WTC11 (cell line): ENCODE measurements around the gene SORCS2. TPM values are rescaled to one million over a fixed set of nuclear protein-coding genes. Genes with fewer than 3 reads are reported as not detected.

ENCODE experiments used
- ATAC-seq: fragments of 200-7000 bp; cut with Tn5 transposase; 2 replicates; pipeline ENCODE4 v1.10.0; 2021; ENCODE audit warnings: mild to moderate bottlenecking, moderate library complexity
- CTCF ChIA-PET: fragments of 300-600 bp; sonication (Branson Sonifier 250); formaldehyde crosslinking; loops from one replicate; lab custom pipeline; 2021; ENCODE audit warnings: antibody characterized with exemption; lab: Charles Lee
- POLR2A ChIA-PET: fragments of 350-600 bp; sonication (Branson Sonifier 250); formaldehyde crosslinking; loops from one replicate; lab custom pipeline; 2021; ENCODE audit warnings: antibody characterized with exemption; lab: Charles Lee
- DNase-seq: peaks from one replicate; pipeline ENCODE4 v3.0.0; 2021; ENCODE audit warnings: low spot score
- H3K27ac Mint-ChIP-seq: 2 replicates; pipeline ENCODE4 v1.8.0; 2021; ENCODE audit warnings: mixed read lengths
- H3K27me3 Mint-ChIP-seq: 2 replicates; pipeline ENCODE4 v1.8.0; 2021; ENCODE audit warnings: low read depth, mild to moderate bottlenecking, moderate library complexity, mixed read lengths
- H3K36me3 Mint-ChIP-seq: 2 replicates; pipeline ENCODE4 v1.8.0; 2021; ENCODE audit warnings: mixed read lengths
- H3K4me1 Mint-ChIP-seq: 2 replicates; pipeline ENCODE4 v1.8.0; 2022; ENCODE audit warnings: mixed read lengths
- H3K4me3 Mint-ChIP-seq: 2 replicates; pipeline ENCODE4 v1.8.0; 2021; ENCODE audit warnings: mild to moderate bottlenecking, moderate library complexity, mixed read lengths
- H3K9me3 Mint-ChIP-seq: 2 replicates; pipeline ENCODE4 v1.8.0; 2021; ENCODE audit warnings: mixed read lengths
- CREM ChIP-seq: sonication (generic); formaldehyde crosslinking; IDR thresholded peaks from 2 replicates; pipeline ENCODE4 v1.8.1; 2022; ENCODE audit warnings: mild to moderate bottlenecking, missing genetic modification reagents, moderate library complexity
- EMX1 ChIP-seq: fragments of 250-450 bp; sonication (Bioruptor Pico); IDR thresholded peaks from 2 replicates; pipeline ENCODE4 v1.8.0; 2021; ENCODE audit warnings: mild to moderate bottlenecking
- NFATC4 ChIP-seq: fragments of 250-450 bp; sonication (Bioruptor Pico); IDR thresholded peaks from 2 replicates; pipeline ENCODE4 v1.9.0; 2021; ENCODE audit warnings: mild to moderate bottlenecking
- NFE2L1 ChIP-seq: sonication (generic); formaldehyde crosslinking; IDR thresholded peaks from 2 replicates; pipeline ENCODE4 v1.8.1; 2023; ENCODE audit warnings: missing genetic modification reagents
- RELA ChIP-seq: sonication (generic); formaldehyde crosslinking; IDR thresholded peaks from 2 replicates; pipeline ENCODE4 v1.8.1; 2022; ENCODE audit warnings: missing genetic modification reagents, mild to moderate bottlenecking, borderline replicate concordance
- SMAD3 ChIP-seq: sonication (generic); formaldehyde crosslinking; IDR thresholded peaks from 2 replicates; pipeline ENCODE4 v1.8.0; 2022; ENCODE audit warnings: missing genetic modification reagents, mild to moderate bottlenecking, borderline replicate concordance
- TCF7 ChIP-seq: sonication (generic); formaldehyde crosslinking; IDR thresholded peaks from 2 replicates; pipeline ENCODE4 v1.8.0; 2022; ENCODE audit warnings: mild to moderate bottlenecking, low read depth, missing genetic modification reagents, moderate library complexity
- ZMAT4 ChIP-seq: fragments of 250-450 bp; sonication (Bioruptor Pico); IDR thresholded peaks from 2 replicates; pipeline ENCODE4 v1.9.0; 2021; ENCODE audit warnings: mild to moderate bottlenecking
- ZNF138 ChIP-seq: sonication (generic); formaldehyde crosslinking; conservative IDR thresholded peaks from 2 replicates; pipeline ENCODE4 v1.8.1; 2022; ENCODE audit warnings: mild to moderate bottlenecking, moderate library complexity, missing genetic modification reagents
- ZNF232 ChIP-seq: sonication (generic); formaldehyde crosslinking; IDR thresholded peaks from 2 replicates; pipeline ENCODE4 v1.8.0; 2022; ENCODE audit warnings: mild to moderate bottlenecking, missing genetic modification reagents
- ZNF425 ChIP-seq: fragments of 250-450 bp; sonication (Bioruptor Pico); conservative IDR thresholded peaks from 2 replicates; pipeline ENCODE4 v1.9.0; 2021; ENCODE audit warnings: mild to moderate bottlenecking
- total RNA-seq: library from RNA; stranded (reverse); gene quantifications from 3 replicates; pipeline ENCODE4 v1.2.3, GENCODE V29; 2021
- TF ChIP-seq, protein P1 (sequence below): sonication (generic); formaldehyde crosslinking; IDR thresholded peaks from 2 replicates; pipeline ENCODE4 v1.8.1; 2023; ENCODE audit warnings: mild to moderate bottlenecking, missing genetic modification reagents, borderline replicate concordance
- TF ChIP-seq, protein P2 (sequence below): fragments of 250-450 bp; sonication (Bioruptor Pico); IDR thresholded peaks from 2 replicates; pipeline ENCODE4 v1.9.0; 2021; ENCODE audit warnings: moderate library complexity, mild to moderate bottlenecking, inconsistent platforms, borderline replicate concordance
- TF ChIP-seq, protein P3 (sequence below): sonication (generic); formaldehyde crosslinking; conservative IDR thresholded peaks from 2 replicates; pipeline ENCODE4 v1.8.1; 2023; ENCODE audit warnings: mild to moderate bottlenecking, low read depth, missing genetic modification reagents, moderate library complexity

SORCS2 gene
- total RNA-seq, 1 experiment from 2014 or later, result 6.6 TPM

- no peak for ATAC-seq
- H3K27ac Mint-ChIP-seq, result no peak overlapping the region
- CTCF ChIA-PET, result interaction anchor here (1.1 to 2.0 kb wide), 3 partner anchors 35 to 221 kb away, joined by 4 to 7 read pairs (median 5); no protein-coding TSS in a partner anchor
Observed at GRCh38 chr4:7766661-7767345, 574.5 kb downstream of the SORCS2 start.

More at GRCh38 chr4:7766661-7767345, 574.5 kb downstream of the SORCS2 start:
- peaks cover 9% of the 10 kb centered on the region for H3K4me1 Mint-ChIP-seq
- no peak overlapping the region for H3K4me3 Mint-ChIP-seq
- DNase-seq, result no peak
- POLR2A ChIA-PET, result no interaction called here
- H3K27me3 Mint-ChIP-seq, result no peaks in the 10 kb centered on the region
- TF ChIP-seq NFATC4 (CRISPR knock-in tag), result no peak
- TF ChIP-seq TCF7 (CRISPR knock-in tag), result no peak
- TF ChIP-seq RELA (CRISPR knock-in tag), result no peak
- no peak for TF ChIP-seq EMX1 (CRISPR knock-in tag)
- TF ChIP-seq, protein P1, sequence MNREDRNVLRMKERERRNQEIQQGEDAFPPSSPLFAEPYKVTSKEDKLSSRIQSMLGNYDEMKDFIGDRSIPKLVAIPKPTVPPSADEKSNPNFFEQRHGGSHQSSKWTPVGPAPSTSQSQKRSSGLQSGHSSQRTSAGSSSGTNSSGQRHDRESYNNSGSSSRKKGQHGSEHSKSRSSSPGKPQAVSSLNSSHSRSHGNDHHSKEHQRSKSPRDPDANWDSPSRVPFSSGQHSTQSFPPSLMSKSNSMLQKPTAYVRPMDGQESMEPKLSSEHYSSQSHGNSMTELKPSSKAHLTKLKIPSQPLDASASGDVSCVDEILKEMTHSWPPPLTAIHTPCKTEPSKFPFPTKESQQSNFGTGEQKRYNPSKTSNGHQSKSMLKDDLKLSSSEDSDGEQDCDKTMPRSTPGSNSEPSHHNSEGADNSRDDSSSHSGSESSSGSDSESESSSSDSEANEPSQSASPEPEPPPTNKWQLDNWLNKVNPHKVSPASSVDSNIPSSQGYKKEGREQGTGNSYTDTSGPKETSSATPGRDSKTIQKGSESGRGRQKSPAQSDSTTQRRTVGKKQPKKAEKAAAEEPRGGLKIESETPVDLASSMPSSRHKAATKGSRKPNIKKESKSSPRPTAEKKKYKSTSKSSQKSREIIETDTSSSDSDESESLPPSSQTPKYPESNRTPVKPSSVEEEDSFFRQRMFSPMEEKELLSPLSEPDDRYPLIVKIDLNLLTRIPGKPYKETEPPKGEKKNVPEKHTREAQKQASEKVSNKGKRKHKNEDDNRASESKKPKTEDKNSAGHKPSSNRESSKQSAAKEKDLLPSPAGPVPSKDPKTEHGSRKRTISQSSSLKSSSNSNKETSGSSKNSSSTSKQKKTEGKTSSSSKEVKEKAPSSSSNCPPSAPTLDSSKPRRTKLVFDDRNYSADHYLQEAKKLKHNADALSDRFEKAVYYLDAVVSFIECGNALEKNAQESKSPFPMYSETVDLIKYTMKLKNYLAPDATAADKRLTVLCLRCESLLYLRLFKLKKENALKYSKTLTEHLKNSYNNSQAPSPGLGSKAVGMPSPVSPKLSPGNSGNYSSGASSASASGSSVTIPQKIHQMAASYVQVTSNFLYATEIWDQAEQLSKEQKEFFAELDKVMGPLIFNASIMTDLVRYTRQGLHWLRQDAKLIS (CRISPR knock-in tag), result no peak
- TF ChIP-seq, protein P2, sequence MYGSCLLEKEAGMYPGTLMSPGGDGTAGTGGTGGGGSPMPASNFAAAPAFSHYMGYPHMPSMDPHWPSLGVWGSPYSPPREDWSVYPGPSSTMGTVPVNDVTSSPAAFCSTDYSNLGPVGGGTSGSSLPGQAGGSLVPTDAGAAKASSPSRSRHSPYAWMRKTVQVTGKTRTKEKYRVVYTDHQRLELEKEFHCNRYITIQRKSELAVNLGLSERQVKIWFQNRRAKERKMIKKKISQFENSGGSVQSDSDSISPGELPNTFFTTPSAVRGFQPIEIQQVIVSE (CRISPR knock-in tag), result no peak
- TF ChIP-seq ZNF138 (CRISPR knock-in tag), result no peak
- no peak for TF ChIP-seq NFE2L1 (CRISPR knock-in tag)
- no peak for TF ChIP-seq CREM (CRISPR knock-in tag)
- TF ChIP-seq SMAD3, result no peak
- TF ChIP-seq ZNF232 (CRISPR knock-in tag), result no peak
- no peak for TF ChIP-seq ZMAT4 (CRISPR knock-in tag)
- TF ChIP-seq, protein P3, sequence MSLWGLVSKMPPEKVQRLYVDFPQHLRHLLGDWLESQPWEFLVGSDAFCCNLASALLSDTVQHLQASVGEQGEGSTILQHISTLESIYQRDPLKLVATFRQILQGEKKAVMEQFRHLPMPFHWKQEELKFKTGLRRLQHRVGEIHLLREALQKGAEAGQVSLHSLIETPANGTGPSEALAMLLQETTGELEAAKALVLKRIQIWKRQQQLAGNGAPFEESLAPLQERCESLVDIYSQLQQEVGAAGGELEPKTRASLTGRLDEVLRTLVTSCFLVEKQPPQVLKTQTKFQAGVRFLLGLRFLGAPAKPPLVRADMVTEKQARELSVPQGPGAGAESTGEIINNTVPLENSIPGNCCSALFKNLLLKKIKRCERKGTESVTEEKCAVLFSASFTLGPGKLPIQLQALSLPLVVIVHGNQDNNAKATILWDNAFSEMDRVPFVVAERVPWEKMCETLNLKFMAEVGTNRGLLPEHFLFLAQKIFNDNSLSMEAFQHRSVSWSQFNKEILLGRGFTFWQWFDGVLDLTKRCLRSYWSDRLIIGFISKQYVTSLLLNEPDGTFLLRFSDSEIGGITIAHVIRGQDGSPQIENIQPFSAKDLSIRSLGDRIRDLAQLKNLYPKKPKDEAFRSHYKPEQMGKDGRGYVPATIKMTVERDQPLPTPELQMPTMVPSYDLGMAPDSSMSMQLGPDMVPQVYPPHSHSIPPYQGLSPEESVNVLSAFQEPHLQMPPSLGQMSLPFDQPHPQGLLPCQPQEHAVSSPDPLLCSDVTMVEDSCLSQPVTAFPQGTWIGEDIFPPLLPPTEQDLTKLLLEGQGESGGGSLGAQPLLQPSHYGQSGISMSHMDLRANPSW, result no peak
- no peak for TF ChIP-seq ZNF425 (CRISPR knock-in tag)
- H3K36me3 Mint-ChIP-seq, result peaks cover 8% of the 10 kb centered on the region; the same call in 1 of the 2 replicates
- H3K9me3 Mint-ChIP-seq, result no peaks in the 10 kb centered on the region
